Cardiac muscle cell (in vitro differentiated cells and primary cell): Measurements from ENCODE around the gene TESK2. TPM values are rescaled to one million over a fixed set of nuclear protein-coding genes. Genes with fewer than 3 reads are reported as not detected.

Source experiments
- DNase-seq, 2 donors: peaks; one replicate each; pipeline versions ENCODE4 v3.0.0 to v3.0.0-alpha.2; 2010 to 2017; ENCODE audit warnings: low read depth in 1 of 2, low spot score in 1 of 2
- H3K27ac ChIP-seq: fragments of 200-600 bp; sonication (generic); 2 replicates; pipeline ENCODE4 v1.5.1; 2016
- H3K27me3 ChIP-seq: fragments of 200-600 bp; sonication (generic); 2 replicates; pipeline ENCODE4 v1.6.0; 2016; ENCODE audit warnings: control low read depth
- H3K36me3 ChIP-seq: fragments of 200-600 bp; sonication (generic); 2 replicates; pipeline ENCODE4 v1.5.1; 2016; ENCODE audit warnings: control low read depth
- H3K4me1 ChIP-seq: fragments of 200-600 bp; sonication (generic); 2 replicates; pipeline ENCODE4 v1.8.1; 2017; ENCODE audit warnings: low read depth, mild to moderate bottlenecking, mixed run types
- H3K4me3 ChIP-seq: fragments of 200-600 bp; sonication (generic); 2 replicates; pipeline ENCODE4 v1.5.1; 2016; ENCODE audit warnings: mild to moderate bottlenecking
- H3K9me3 ChIP-seq: fragments of 200-600 bp; sonication (generic); 2 replicates; pipeline ENCODE4 v1.5.1; 2017; ENCODE audit warnings: low read depth, mild to moderate bottlenecking, control low read depth
- polyA plus RNA-seq: library from polyadenylated mRNA; unstranded; fragments of >200 nt; fragmentation: Nextera tagmentation; extraction: Ambion mirVana; gene quantifications from 2 replicates; pipeline ENCODE4 v1.2.1, GENCODE V29; 2016
- total RNA-seq: library from RNA; depleted of rRNA; stranded (reverse); fragments of >200 nt; gene quantifications from 2 replicates; pipeline ENCODE4 v1.2.3, GENCODE V29; 2016
- TF ChIP-seq, protein P1 (sequence below): IDR thresholded peaks from 2 replicates; pipeline ENCODE4 v1.5.1; 2012; ENCODE audit warnings: low read depth, mild to moderate bottlenecking, low read length

The TESK2 gene
- total and polyA plus RNA-seq, 2 experiments from 2014 or later: 8.4 to 13.9 TPM

DNA sequence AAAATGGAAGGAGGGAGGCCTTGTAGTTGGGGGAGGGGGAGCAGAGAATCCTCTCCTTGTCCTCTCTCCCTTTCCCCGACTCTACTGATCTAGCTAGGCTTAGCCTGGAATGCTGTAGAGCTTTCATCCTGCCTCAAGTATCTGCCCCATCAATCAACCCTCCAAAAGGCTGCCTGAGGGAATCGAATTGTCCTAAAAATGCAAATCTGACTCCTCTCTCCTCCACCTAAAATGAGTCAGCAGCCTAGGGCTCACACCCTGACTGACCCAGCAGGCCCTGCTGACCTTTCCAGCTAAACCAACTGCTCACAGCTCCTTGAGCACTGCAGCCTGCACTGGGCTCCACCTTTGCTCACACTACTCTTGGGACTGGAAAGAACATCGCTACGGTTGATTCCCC, 161.5 kb downstream of the TESK2 start:
- Histone ChIP-seq H3K9me3 (no peaks in the 10 kb centered on the region), H3K27me3 (no peaks in the 10 kb centered on the region), H3K4me3 (no peak overlapping the region), H3K36me3 (peaks cover 3% of the 10 kb centered on the region), H3K4me1 (no peaks in the 10 kb centered on the region), H3K27ac (no peak overlapping the region)
- DNase-seq: no peak
- TF ChIP-seq, protein P1, sequence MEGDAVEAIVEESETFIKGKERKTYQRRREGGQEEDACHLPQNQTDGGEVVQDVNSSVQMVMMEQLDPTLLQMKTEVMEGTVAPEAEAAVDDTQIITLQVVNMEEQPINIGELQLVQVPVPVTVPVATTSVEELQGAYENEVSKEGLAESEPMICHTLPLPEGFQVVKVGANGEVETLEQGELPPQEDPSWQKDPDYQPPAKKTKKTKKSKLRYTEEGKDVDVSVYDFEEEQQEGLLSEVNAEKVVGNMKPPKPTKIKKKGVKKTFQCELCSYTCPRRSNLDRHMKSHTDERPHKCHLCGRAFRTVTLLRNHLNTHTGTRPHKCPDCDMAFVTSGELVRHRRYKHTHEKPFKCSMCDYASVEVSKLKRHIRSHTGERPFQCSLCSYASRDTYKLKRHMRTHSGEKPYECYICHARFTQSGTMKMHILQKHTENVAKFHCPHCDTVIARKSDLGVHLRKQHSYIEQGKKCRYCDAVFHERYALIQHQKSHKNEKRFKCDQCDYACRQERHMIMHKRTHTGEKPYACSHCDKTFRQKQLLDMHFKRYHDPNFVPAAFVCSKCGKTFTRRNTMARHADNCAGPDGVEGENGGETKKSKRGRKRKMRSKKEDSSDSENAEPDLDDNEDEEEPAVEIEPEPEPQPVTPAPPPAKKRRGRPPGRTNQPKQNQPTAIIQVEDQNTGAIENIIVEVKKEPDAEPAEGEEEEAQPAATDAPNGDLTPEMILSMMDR: no peak

DNA sequence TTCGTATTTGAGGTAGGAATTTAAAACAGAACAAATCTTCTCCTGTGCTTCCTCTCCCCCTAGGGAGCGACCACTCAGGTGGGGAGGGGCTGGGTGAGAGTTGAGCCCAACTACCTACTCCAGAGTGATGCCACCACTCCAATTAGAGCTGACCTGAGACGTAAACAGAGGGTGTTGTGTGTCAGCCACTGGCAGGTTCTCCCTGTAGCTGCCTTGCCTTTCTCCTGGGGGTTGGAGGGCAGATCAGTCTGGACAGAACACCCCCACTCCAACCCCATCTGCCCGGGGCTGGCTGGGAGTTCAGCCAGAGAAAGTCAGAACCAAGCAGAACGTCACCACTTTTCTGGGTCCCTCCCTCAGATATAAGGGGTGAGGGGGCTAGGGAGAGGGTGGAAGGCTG, 162.3 kb downstream of the TESK2 start:
- Histone ChIP-seq H3K36me3 (peaks cover 3% of the 10 kb centered on the region), H3K27me3 (no peaks in the 10 kb centered on the region), H3K4me3 (no peak overlapping the region), H3K9me3 (no peaks in the 10 kb centered on the region), H3K4me1 (no peaks in the 10 kb centered on the region), H3K27ac (no peak overlapping the region)
- no peak for DNase-seq
- TF ChIP-seq, protein P1: no peak

GRCh38 chr1:45327644-45328515, 163.1 kb downstream of the TESK2 start:
- Histone ChIP-seq H3K9me3 (no peaks in the 10 kb centered on the region), H3K4me1 (no peaks in the 10 kb centered on the region), H3K36me3 (peaks cover 3% of the 10 kb centered on the region), H3K27me3 (no peaks in the 10 kb centered on the region), H3K4me3 (no peak overlapping the region), H3K27ac (no peak overlapping the region)
- TF ChIP-seq, protein P1: no peak
- DNase-seq: no peak

DNA sequence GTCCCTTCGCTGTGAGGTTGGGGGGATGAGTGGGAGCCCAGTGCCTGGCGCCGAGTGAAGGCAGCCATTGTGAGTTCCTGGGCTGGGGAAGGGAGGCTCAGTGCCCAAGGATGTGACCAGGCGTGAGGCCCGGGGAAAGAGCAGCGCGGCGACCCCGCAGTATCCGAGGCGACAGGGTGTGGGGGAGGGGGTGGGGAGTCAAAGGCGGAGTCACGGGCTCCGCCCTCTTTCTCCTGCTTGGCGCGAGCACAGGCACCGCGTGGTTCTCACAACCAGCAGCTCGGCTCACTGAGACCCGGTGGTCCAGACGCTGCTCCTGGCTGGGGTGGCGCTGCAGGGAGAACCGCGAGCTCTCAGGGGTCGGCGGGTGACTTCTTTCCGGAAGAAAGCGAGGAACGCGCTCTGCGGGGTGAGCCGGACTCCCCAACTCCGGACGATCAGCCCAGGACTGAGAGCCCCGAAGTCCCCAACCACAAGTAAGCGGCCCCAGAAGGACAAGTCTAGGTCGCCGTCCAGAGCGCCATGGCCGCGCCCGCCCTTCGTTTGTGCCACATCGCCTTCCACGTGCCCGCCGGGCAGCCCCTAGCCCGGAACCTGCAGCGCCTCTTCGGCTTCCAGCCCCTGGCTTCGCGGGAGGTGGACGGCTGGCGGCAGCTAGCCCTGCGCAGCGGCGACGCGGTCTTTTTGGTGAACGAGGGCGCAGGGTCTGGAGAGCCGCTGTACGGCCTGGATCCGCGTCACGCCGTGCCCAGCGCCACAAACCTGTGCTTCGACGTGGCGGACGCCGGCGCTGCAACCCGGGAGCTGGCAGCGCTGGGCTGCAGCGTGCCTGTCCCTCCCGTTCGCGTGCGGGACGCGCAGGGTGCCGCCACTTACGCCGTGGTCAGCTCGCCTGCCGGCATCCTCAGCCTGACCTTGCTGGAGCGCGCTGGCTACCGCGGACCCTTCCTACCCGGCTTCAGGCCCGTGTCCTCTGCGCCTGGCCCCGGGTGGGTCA, 164.0 kb downstream of the TESK2 start, which contains the start of gene HPDL:
Gene HPDL, plus strand, starts transcription at position 269 of the 997 bp plus-strand sequence. Its CDS starts 254 bp downstream, at position 523.
- TF ChIP-seq, protein P1: no peak
- no peak within 1 kb of the TSS for H3K27ac ChIP-seq
- H3K4me1 ChIP-seq: no peaks in the 10 kb centered on the region
- peaks cover 3% of the 10 kb centered on the region for H3K36me3 ChIP-seq
- H3K4me3 ChIP-seq: no peak within 1 kb of the TSS
- no peaks in the 10 kb centered on the region for H3K27me3 ChIP-seq
- no peaks in the 10 kb centered on the region for H3K9me3 ChIP-seq
- peak; percentile 67 to 73 for DNase-seq

DNA sequence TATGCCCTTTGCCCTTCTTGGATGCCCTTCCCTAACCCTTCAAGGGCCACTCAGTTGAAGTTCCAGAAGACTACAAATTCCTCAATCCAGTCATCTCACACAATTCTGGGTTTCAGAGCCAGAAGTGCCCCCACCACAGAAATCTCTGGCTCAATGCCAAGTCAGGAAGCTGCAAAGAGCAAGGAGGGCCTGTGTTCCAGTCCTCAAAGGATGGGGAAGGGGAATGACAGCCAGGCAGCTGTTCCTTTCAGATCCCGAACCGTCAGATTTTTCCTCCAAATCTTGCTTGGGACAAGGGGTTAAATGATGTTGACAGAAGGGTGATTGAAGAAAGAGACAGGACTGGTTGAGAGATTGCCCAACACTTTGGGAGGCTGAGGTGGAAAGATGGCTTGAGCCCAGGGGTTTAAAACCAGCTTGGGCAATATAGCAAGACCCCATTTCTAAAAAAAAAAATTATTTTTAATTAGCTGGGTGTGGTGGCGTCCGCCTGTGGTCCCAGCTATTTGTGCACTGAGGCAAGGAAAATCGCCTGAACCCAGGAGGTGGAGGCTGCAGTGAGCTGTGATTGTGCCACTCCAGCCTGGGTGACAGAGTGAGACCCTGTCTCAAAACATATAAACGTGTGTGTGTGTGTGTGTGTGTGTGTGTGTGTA, 165.0 kb downstream of the TESK2 start:
- Histone ChIP-seq H3K4me1 (no peaks in the 10 kb centered on the region), H3K4me3 (no peak overlapping the region), H3K9me3 (no peaks in the 10 kb centered on the region), H3K27ac (no peak overlapping the region), H3K36me3 (peaks cover 2% of the 10 kb centered on the region), H3K27me3 (no peaks in the 10 kb centered on the region)
- DNase-seq: peak in 1 of 2 donors; percentile 38
- TF ChIP-seq, protein P1: no peak
